Measurements from ENCODE around the gene RNU4-1.

RNU4-1 gene

DNA sequence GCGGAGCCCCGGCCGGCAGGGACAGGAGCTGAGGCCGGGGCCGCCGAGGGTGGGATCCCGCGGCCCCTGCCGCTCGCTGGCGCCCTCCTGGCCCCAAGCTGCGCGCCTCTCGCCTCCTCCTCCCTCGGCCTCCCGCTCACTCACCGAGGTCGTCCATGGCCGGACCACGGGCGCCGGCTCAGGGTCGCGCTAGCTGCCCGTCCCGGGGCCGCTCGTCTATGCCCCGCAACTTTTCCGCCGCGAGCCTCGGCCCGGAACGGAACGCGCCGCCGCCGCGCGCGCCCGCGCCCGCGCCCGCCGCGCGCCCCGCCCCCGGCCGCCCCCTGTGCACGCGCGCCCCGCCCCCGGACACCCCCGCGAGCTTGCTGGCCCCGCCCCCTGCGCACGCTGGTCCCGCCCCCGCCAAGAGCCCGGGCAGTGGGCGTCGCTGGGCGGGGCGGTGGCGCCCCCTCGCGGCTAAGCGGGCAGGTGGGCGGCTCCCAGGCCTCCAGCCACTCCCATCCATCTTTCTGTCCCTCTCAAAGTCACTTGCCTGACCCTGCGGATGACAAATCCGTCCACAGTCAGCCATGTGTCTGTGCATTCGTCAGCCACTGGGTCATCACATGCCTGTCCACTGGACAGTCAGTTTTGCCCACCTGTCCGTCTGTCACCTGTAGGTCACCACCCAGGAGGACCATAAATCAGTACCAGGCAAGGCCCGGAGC is 27.4 kb downstream of the RNU4-1 start, which contains the start of gene PXN:
Gene PXN (minus strand): TSS at position 258 of the 707 bp plus-strand sequence. CDS start 101 bp downstream, at position 157.
- Histone ChIP-seq H3K79me2 (ENCODE audit: control insufficient read depth, insufficient read depth, low read length, unreplicated experiment) (peaks cover 49% of the 10 kb centered on the region), H2AFZ (ENCODE audit: low read length, unreplicated experiment) (no peak within 1 kb of the TSS), H3K4me3 (ENCODE audit: low read depth, low read length) (peak within 1 kb of the TSS; percentile 99), H3K27ac (ENCODE audit: low read depth, low read length) (peak within 1 kb of the TSS; percentile 54), H3K27me3 (ENCODE audit: insufficient read depth, low read length) (no peaks in the 10 kb centered on the region), H3K4me1 (ENCODE audit: control insufficient read depth, insufficient read depth, low read length, unreplicated experiment) (peaks cover 26% of the 10 kb centered on the region), H3K36me3 (ENCODE audit: insufficient read depth, low read length) (no peaks in the 10 kb centered on the region)

DNA sequence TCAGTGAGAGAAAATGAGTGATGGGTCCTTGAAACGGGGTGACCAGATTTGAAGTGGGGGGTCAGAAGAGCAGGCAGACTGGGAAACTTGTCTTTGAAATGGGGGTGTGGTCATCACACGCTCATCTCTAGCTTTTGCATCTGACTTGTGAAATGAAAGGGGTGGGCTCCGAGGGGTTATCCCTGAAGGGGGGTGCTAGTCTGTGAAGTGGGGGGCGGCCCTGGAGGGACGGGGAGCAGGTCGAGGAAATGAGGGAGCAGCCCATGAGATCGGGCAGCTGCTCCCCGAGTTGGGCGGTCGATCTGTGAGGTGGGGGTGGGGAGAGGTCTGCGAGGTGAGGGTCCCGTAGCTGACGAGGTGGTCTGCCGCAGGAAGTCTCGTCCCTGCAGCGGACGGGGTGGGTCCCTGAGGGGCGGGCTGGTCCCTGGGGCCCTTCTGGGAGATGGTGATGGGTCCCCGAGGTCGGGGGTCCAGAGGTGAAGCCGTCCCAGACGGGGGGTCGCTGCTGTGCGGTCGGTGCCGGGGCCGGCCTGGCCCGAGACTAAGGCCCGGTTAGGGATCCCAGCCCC is 28.0 kb downstream of the RNU4-1 start:
- peak overlapping the region; percentile 99 for H3K4me3 ChIP-seq (ENCODE audit: low read depth, low read length)
- no peaks in the 10 kb centered on the region for H3K36me3 ChIP-seq (ENCODE audit: insufficient read depth, low read length)
- peaks cover 31% of the 10 kb centered on the region for H3K4me1 ChIP-seq (ENCODE audit: control insufficient read depth, insufficient read depth, low read length, unreplicated experiment)
- no peaks in the 10 kb centered on the region for H3K27me3 ChIP-seq (ENCODE audit: insufficient read depth, low read length)
- peak overlapping the region; percentile 54 for H3K27ac ChIP-seq (ENCODE audit: low read depth, low read length)
- H3K79me2 ChIP-seq (ENCODE audit: control insufficient read depth, insufficient read depth, low read length, unreplicated experiment): peaks cover 56% of the 10 kb centered on the region
- no peak overlapping the region for H2AFZ ChIP-seq (ENCODE audit: low read length, unreplicated experiment)

DNA sequence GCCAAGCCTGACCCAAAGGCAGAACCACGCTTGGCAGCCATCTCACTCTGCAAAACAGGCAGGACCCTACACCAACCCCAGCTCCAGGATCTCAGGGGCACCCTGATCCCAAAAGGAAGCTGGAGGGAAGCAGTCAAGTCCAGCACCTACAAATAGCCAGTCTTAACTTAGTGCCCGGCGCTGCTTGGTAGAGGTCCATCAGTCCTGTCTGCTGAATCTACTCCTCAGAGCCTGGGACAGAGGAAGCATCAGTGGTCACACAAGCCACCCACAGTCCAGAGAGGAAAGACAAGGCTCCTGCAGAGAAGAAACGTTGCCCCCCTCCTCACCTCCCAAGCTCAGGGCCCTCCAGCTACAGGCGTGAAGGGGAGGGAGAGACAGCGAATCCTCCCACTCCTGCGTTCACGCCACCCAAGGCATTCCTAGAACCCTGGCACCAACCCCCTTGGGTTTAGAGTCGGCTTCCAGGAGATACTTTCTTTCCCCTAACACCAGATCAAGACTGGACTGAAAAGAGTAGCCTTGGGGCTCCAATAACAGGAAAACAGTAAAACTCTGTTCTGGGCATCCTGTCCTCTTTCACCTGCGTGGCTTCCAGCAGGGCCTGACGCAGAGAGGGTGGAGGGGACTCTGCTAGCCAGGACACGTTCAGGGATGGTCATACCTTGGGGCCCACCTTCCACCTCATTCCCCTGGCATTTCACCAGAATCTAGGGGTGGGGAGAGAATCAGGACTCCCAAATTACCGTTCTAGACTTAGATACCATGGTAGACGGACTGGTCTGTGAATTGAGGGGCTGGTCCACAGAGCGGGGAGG is 28.7 kb downstream of the RNU4-1 start:
- peak overlapping the region; percentile 54 for H3K27ac ChIP-seq (ENCODE audit: low read depth, low read length)
- no peaks in the 10 kb centered on the region; the same call in 1 of the 2 replicates for H3K36me3 ChIP-seq (ENCODE audit: insufficient read depth, low read length)
- no peak overlapping the region for H2AFZ ChIP-seq (ENCODE audit: low read length, unreplicated experiment)
- peaks cover 37% of the 10 kb centered on the region for H3K4me1 ChIP-seq (ENCODE audit: control insufficient read depth, insufficient read depth, low read length, unreplicated experiment)
- peaks cover 62% of the 10 kb centered on the region for H3K79me2 ChIP-seq (ENCODE audit: control insufficient read depth, insufficient read depth, low read length, unreplicated experiment)
- H3K27me3 ChIP-seq (ENCODE audit: insufficient read depth, low read length): no peaks in the 10 kb centered on the region
- peak overlapping the region; percentile 99 for H3K4me3 ChIP-seq (ENCODE audit: low read depth, low read length)

DNA sequence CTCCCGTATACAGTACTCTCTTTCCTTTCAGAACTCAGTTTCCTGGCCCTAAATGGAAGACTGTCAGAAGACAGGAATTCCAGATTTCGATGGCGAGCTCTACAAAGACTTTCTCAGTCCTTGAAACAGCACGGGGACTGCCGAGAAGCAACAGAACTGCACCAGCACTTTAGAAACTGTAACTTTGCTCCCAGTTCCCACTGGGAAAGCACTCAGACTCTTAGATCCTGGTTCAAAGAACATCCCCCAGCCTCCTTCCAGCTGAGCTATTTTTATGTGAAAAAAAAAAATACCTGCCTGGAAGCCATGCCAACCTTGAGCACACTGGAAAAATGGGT is 29.3 kb downstream of the RNU4-1 start:
- peaks cover 42% of the 10 kb centered on the region for H3K4me1 ChIP-seq (ENCODE audit: control insufficient read depth, insufficient read depth, low read length, unreplicated experiment)
- H3K36me3 ChIP-seq (ENCODE audit: insufficient read depth, low read length): no peaks in the 10 kb centered on the region; the same call in 1 of the 2 replicates
- peaks cover 68% of the 10 kb centered on the region for H3K79me2 ChIP-seq (ENCODE audit: control insufficient read depth, insufficient read depth, low read length, unreplicated experiment)
- H3K4me3 ChIP-seq (ENCODE audit: low read depth, low read length): peak overlapping the region; percentile 99
- H3K27ac ChIP-seq (ENCODE audit: low read depth, low read length): peak overlapping the region; percentile 54
- H3K27me3 ChIP-seq (ENCODE audit: insufficient read depth, low read length): no peaks in the 10 kb centered on the region
- H2AFZ ChIP-seq (ENCODE audit: low read length, unreplicated experiment): no peak overlapping the region

DNA sequence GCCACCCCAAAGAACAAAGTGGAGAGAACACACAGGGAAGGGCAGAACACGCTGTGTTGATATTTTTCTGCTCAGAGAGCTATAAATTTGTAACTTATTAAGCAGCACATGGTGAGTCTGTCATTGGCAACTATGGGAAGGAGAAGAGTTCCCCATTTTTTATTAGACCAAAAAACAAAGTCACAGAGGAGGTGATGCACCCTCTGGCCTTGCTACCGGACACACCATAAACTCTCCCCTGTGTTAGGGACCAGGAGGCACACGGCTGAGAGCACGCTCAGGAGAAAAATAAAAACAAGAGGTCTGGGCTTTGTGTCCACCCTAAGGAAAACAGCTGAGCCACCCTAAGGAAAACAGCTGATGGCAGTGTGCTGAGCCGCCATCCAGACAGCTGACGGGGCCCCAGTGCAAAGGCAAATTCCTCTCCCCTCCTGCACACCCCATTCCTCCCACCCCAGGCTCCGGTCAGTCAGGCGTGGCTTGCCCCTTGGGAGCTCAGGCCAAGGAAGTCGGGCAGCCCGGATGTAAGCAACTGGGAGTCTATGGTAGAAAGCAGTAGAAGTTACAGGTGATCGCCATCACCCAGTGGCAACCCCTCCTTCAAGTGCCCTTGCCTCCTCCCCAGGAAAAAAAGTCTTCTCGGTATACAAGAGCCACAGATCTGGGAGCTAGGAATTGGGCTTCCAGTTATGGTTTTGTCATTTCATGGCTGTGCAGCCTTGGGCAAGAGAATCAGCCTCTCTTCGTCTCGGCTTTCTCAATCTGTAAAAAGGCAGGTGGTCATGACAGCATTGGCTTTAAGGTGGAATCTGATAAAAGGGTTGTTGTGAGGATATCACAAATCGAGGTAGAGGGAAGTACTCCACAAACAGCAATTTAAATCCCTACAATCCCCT is 29.9 kb downstream of the RNU4-1 start:
- H3K4me1 ChIP-seq (ENCODE audit: control insufficient read depth, insufficient read depth, low read length, unreplicated experiment): peaks cover 49% of the 10 kb centered on the region
- peak overlapping the region; percentile 99 for H3K4me3 ChIP-seq (ENCODE audit: low read depth, low read length)
- H2AFZ ChIP-seq (ENCODE audit: low read length, unreplicated experiment): no peak overlapping the region
- no peaks in the 10 kb centered on the region; the same call in 1 of the 2 replicates for H3K36me3 ChIP-seq (ENCODE audit: insufficient read depth, low read length)
- H3K79me2 ChIP-seq (ENCODE audit: control insufficient read depth, insufficient read depth, low read length, unreplicated experiment): peaks cover 73% of the 10 kb centered on the region
- H3K27me3 ChIP-seq (ENCODE audit: insufficient read depth, low read length): no peaks in the 10 kb centered on the region
- peak overlapping the region; percentile 54 for H3K27ac ChIP-seq (ENCODE audit: low read depth, low read length)

DNA sequence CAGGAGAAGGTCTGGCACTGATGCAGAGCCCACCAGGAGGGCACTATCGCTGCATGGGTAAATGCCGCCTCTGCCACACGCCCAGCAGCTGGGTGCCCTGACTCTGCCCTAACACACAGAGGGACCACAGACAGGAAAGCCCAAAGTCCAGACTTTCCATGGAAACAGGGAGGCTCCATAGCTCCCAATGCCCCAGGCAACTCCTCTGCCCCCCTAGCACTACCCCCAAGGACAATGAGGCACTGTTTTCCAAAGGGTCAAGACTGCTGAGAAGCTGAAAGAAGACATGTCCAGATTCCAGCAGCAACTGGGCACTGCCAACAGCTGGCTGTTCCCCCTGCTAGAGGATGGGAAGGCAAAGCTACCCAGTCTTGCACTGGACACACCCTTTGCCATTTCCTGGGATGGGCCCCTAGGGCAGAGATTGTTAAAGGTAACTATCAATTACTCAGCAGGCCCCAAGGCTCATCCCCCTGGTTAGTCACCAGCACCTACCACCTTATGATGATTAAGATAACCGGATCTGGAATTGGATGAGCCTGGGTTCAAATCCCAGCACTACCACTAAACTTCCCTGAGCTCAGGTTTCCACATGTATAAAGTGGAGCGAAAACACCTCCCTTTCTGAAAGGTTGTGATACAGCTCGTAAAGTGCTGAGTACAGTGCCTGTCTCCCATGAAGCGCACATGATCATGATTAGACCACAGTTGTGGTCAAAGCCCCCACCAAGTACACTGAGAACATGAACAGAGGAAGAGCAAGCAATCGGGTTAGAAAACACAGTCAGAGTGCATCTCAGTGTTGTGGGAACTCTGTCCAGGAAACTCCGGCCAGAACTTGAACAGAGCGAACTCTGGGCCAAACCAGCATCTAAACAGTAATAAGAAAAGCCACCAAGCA is 30.8 kb downstream of the RNU4-1 start:
- peak overlapping the region; percentile 54 for H3K27ac ChIP-seq (ENCODE audit: low read depth, low read length)
- peak overlapping the region; percentile 99 for H3K4me3 ChIP-seq (ENCODE audit: low read depth, low read length)
- H3K27me3 ChIP-seq (ENCODE audit: insufficient read depth, low read length): no peaks in the 10 kb centered on the region
- H2AFZ ChIP-seq (ENCODE audit: low read length, unreplicated experiment): no peak overlapping the region
- peaks cover 82% of the 10 kb centered on the region for H3K79me2 ChIP-seq (ENCODE audit: control insufficient read depth, insufficient read depth, low read length, unreplicated experiment)
- H3K36me3 ChIP-seq (ENCODE audit: insufficient read depth, low read length): no peaks in the 10 kb centered on the region; the same call in 1 of the 2 replicates
- peaks cover 58% of the 10 kb centered on the region for H3K4me1 ChIP-seq (ENCODE audit: control insufficient read depth, insufficient read depth, low read length, unreplicated experiment)

DNA sequence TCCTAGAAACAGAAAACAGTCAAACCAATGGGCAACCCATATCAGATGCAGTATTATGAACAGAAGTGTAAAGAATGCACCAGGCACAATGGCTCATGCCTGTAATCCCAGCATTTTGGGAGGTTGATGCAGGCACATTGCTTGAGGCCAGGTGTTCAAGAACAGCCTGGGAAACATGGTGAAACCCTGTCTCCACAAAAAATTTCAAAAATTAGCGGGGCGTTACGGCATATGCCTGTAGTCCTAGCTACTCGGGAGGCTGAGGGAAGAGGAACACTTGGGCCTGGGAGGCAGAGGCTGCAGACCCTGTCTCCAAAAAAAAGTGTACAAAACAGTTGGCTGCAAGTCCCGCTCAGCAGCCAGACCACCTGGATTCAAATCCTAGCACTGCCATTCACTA is 32.4 kb downstream of the RNU4-1 start:
- no peaks in the 10 kb centered on the region; the same call in 1 of the 2 replicates for H3K36me3 ChIP-seq (ENCODE audit: insufficient read depth, low read length)
- no peaks in the 10 kb centered on the region for H3K27me3 ChIP-seq (ENCODE audit: insufficient read depth, low read length)
- peaks cover 96% of the 10 kb centered on the region for H3K79me2 ChIP-seq (ENCODE audit: control insufficient read depth, insufficient read depth, low read length, unreplicated experiment)
- H2AFZ ChIP-seq (ENCODE audit: low read length, unreplicated experiment): no peak overlapping the region
- no peak overlapping the region for H3K27ac ChIP-seq (ENCODE audit: low read depth, low read length)
- peaks cover 66% of the 10 kb centered on the region for H3K4me1 ChIP-seq (ENCODE audit: control insufficient read depth, insufficient read depth, low read length, unreplicated experiment)
- H3K4me3 ChIP-seq (ENCODE audit: low read depth, low read length): no peak overlapping the region

DNA sequence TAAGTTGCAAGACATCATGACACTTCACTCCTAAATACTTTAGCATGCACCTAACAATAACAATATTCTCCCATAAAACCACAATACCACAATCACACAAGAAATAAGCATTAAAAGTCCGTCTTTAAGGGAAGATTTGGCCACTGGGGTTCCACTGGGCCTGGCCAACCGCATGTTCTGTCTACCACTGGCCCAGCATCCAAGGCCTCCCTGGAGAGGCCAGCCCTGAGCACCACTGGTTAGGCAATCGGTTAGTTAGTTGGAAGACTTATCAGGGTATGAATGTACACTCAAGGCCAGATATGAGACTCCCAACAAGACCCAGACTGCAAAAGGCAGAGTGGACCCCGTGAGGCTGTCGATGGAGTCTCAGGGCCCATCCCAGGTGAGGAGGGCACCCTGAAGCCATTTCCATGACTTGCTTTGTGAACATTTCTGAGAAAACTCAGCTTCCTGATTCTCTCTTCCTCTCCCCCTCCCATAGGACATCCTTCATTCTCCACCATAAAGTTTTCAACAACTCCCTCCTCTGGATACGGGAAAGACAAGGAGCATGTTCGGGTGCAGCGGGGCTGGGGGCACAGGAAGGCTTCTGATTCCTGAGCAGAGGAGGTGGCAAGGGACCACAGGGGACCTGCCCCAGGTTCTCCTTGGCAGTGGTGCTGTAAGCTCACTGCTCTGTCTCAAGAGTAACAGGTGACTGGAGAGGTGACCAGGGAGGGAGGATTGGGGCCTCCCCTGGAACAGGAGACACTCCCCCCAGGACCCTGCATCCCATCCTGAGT is 33.4 kb downstream of the RNU4-1 start:
- Histone ChIP-seq H3K79me2 (ENCODE audit: control insufficient read depth, insufficient read depth, low read length, unreplicated experiment) (peaks cover 96% of the 10 kb centered on the region), H2AFZ (ENCODE audit: low read length, unreplicated experiment) (no peak overlapping the region), H3K4me3 (ENCODE audit: low read depth, low read length) (0 out of 2 replicates have a peak overlapping the region, but pooled peaks have one; percentile 9), H3K27ac (ENCODE audit: low read depth, low read length) (peak overlapping the region; percentile 60), H3K27me3 (ENCODE audit: insufficient read depth, low read length) (no peaks in the 10 kb centered on the region), H3K36me3 (ENCODE audit: insufficient read depth, low read length) (peaks cover 5% of the 10 kb centered on the region), H3K4me1 (ENCODE audit: control insufficient read depth, insufficient read depth, low read length, unreplicated experiment) (peaks cover 66% of the 10 kb centered on the region)

DNA sequence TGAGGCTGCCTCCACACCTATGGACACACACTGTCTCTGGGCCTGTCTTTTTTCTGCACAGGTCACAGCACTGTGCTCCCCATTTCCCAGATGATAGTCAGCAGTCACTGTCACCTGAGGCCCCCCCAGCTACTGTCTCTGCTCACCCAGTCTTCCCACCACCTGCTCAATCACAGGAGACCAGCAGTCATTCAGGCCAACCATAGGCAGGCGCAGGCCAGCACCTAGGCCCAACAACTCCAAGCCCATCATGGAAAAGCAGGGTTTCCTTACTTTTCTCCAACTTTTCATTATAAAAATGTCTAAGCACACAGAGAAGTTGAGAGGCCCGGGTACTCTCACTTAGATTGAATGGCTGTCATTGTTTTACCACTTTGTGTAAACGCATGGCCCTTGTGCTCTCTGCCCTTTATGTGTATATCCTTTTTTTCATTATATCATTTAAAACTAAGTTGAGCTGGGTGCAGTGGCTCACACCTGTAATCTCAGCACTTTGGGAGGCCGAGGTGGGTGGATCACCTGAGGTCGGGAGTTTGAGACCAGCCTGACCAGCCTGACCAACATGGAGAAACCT is 34.6 kb downstream of the RNU4-1 start:
- Histone ChIP-seq H3K79me2 (ENCODE audit: control insufficient read depth, insufficient read depth, low read length, unreplicated experiment) (peaks cover 96% of the 10 kb centered on the region), H3K4me3 (ENCODE audit: low read depth, low read length) (no peak overlapping the region), H3K27ac (ENCODE audit: low read depth, low read length) (peak overlapping the region; percentile 76), H3K4me1 (ENCODE audit: control insufficient read depth, insufficient read depth, low read length, unreplicated experiment) (peaks cover 68% of the 10 kb centered on the region), H3K27me3 (ENCODE audit: insufficient read depth, low read length) (no peaks in the 10 kb centered on the region), H2AFZ (ENCODE audit: low read length, unreplicated experiment) (no peak overlapping the region), H3K36me3 (ENCODE audit: insufficient read depth, low read length) (peaks cover 7% of the 10 kb centered on the region)

All from ACC112 (cell line).